HL-60/S4 treated with phorbol 12-myristate 13-acetate at 8.2 ng/mL for 4 days and 3 days (cell line): ENCODE results near the gene ASTN1.

Experiments used
- in situ Hi-C: fragments of 300-500 bp; cut with MboI; formaldehyde crosslinking; loops from 2 replicates; pipeline ENCODE4 v1.15.0; 2022; ENCODE audit warnings: low sequenced_read_pairs

Gene ASTN1

DNA sequence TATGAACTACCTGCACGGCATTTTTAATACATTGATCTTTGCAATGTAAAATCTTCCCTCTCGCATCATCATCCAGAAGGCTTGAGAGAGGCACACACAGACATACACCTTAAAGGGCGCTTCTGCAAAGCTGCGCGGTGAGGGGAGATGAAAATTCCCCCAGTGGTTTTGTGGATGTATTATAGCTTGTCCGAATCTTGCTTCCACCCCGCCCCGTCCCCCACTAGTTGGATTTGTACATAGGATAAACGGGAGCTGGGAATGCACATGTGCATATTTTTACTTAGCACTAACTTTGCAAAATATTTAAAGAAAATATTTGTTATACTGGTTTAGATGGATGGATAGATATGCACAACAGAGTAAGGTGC lies 542 bp upstream of the ASTN1 start:
- in situ Hi-C loops = no loop called here

DNA sequence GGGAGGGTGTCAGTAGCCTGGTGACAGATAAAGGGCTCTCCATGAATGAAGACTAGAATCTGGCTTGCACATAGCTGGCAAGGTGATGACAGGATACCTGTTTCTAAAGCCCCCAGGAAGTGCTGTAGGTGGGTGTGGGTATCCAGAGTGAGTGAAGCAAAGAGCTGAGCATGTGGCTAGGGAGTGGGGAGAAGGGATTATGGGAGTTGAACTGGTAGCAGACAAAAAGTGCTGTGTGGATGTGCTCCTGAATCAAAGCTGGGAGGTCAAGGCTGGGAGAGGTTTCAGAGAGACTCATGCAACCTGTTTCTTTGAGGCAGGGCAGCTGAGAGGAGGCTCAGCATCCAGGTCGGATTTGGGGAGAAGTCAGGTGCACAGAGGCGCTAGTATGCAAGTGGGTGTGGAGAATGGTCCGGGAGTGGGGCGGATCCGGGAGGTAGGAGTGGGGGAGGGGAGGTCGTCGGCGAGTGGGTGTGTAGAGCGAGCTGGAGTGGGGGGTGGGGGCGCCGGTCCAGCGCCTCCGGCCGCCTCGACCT lies 600 bp downstream of the ASTN1 start:
- in situ Hi-C loops = no loop called here

DNA sequence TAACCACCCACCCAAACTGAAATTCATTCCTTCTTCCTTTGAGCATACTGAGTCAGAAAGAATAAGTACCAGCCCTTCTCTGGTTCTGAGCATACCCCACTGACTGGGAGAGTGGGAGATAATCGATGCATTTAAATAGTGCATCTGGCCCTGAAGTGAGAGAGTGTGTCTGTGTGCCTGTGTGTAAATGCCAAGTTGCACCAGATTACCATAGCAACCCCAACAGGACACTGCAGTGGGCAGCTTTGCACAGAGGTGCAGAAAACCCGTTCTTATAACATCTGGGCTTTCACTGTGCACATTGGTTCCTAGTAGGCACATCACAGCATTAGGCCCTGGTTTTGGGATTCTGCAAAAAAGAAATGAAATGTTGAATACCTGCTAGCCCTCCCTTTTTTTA lies 2.3 kb downstream of the ASTN1 start:
- in situ Hi-C loops = no loop called here

DNA sequence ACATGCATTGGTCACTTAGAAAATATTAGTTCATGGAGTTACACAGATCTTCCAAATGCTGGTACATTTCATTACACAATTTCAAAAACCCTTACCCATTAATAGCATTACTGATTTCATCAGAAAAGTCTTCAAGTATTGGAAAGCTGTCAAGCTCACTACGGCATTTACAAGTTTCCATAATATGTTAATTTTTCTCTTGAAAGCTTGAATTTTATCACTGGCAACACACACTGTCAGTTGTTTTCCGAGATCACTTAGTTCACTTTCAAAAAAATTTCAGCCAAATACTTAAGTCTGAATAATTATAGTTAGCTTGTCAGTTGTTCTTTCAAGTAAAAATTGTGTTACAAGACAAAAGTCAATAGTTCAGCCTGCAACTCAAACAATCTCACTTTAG lies 18.0 kb downstream of the ASTN1 start:
- in situ Hi-C loops = no loop called here

DNA sequence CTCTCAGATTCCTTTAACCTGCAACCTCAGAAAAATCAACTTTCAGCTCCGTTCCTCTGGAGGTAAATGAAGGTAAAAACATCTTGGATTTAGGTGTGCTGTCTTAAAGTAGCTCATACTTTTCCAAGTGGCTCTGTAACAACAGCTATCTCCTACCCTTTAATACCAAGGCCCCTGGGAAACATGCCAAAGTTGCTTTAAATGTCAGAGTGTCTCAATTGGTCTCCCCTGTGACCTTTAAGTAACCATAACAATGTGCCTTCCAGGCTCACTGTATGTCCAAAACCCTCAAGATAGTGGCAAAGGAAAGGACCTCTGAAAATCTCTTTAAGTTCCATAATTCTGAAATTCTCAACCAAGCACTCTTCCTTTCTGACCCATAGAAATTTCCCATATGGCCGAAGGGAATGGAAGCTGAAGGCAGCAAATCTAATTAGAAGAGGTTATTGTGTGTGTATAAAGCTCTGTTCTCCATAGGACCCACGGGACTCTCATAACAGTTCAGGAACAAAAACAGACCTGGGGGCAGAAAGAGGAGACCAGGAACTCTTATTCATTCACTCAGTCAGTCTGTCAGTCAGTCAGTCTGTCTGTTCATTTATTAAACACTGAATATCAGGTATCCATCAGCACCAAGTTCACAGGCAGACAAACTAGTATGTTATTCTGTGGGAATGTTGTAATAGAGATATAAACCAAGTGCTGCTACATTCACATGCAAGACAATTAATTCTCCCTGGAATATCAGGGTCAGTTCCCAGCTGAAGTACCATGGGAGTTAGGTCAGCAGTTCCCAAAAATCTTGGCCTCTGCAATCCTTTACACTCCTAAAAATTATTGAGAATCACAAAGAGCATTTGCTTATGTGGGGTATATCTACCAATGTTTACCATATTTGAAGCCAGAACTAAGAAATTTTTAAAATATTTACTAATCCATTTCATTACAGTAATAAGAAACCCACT lies 19.1 kb downstream of the ASTN1 start:
- in situ Hi-C loops = no loop called here

DNA sequence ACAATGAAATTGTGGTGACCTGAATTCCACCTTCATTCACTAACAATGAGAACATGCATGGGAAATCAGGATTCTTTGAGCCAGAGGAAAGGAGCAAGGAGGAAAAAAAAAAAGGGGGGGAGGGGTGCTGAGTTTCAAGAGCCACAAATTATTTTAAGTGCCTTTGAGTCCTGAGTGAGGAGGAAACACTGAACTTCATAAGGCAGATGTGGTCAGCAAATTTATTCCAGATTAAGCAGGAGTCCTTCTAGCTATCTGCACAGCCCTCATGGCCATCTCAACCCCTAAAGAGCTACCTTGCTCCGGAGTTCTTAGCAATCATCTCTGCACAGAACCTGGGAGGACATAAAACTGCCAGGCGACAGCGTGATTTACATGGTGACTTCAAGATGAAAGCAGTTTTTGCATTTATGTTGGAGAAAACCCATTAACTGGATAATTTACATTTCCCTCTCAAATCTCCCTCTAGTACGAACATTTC lies 21.7 kb downstream of the ASTN1 start:
- in situ Hi-C loops = no loop called here

DNA sequence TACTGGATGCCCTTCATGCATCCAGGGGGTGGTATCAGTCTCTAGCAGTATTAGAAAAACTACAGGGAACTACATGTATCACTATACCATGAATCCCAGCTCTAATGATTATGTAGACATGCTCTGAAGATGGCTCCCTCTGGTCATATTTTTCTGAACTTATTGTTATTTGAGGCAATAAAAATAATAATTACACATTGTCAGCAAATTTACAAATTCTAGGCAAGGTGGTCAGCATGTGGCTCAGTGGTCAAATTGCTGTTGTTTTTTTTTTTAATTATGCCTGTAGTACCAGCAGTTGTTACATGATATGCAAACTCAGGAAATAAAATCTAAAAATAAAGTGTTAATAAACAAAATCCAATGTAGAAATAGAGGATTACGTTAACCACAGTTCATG lies 22.5 kb downstream of the ASTN1 start:
- in situ Hi-C loops = no loop called here

DNA sequence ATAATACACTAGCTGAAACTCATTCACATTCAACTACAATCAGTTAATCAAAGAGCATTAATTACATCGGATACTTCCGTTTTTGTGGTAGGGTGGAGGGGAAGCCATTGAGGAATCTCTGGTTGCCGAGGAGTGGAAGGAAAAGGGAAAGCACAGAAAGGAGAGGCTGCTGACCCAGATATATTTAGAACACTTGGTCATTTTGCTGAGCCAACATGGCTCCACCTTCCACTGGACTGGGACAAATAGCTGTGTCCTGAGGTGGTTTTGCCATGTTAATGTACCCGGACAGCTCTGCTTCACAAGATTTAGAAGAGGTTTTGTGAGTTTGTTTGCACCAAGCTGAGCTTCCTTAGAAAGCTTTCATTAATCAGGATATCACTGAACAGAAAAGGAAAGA lies 26.2 kb downstream of the ASTN1 start:
- in situ Hi-C loops = no loop called here

DNA sequence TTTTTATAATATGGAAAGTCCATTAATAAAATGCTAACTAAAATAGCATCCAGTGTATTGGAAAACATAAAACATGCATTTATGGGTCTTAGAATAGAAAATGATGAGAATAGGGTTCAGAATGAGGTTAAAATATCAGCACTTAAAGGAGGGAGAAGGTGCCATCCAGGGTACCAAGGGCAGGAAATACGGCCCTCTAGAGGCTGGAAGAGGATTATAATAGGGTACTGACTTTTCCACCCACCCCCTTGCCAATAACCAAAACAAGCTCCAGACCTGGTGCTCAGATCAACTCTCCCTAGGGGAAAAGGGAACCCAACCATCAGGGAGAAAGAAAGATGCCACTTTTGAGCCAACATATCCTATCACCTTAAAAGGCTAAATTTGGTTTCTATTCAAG lies 26.7 kb downstream of the ASTN1 start:
- in situ Hi-C loops = no loop called here

DNA sequence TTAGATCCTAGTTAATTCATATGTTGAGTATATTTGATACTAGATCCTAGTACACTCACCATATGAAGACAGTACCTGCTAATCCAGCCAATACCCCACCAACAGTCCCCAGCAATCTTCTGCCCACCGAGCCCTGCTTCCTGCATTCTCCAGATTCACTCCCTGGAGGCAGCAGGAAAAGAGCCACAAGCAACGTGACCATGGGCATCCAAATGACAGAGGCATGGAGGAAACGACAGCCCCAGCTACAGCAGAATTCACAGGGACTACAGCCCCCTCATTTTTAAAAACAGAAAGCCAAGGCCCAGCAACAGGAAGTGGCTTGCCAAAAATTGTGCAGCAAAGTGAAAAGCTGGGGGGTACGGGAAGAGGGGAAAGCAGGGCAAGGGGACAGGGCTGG lies 29.3 kb downstream of the ASTN1 start:
- in situ Hi-C loops = no loop called here

DNA sequence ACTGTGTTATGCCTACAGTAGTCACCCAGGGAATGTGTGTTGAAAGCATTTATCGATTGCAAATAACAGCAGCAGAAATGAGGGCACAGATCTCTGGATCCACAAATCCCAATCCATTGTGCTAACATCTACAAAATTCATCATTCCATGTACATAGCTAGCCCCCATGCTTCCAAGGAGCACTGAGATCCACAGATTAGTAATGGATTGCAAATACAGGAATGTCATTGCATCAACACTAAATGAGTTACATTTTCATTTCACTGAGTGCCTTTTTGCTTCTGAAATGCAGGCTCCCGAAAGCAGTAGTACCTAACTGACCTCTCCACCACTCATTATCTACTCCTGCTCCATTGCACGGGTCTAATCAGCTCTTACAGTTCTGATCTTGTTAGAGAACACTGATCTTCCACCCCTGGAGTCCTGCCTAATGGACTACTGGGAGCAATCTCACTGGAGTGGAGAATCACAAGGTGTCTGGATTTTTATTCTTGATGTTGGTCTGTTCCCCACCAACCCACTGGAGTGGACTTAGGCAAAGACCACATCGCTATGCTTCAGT lies 30.5 kb downstream of the ASTN1 start:
- in situ Hi-C loops = no loop called here

DNA sequence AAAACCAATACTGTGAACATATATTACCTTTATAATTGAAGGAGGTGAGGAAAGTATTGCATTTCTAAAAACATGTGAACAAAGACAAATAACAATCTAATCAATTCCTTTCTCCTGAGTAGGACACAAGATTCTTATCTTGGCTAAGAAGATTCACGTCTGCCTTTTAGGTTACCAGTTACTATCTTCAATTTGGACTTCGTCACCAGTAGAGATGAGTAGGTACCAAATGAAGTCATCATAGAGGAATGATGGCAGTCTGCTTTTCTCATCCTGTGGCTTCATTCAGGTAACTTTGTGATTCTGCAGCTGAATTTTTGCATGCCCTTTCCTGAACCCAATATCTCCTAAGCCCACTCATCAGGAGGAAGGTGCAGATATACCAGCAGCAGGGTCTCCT lies 32.4 kb downstream of the ASTN1 start:
- in situ Hi-C loops = no loop called here

DNA sequence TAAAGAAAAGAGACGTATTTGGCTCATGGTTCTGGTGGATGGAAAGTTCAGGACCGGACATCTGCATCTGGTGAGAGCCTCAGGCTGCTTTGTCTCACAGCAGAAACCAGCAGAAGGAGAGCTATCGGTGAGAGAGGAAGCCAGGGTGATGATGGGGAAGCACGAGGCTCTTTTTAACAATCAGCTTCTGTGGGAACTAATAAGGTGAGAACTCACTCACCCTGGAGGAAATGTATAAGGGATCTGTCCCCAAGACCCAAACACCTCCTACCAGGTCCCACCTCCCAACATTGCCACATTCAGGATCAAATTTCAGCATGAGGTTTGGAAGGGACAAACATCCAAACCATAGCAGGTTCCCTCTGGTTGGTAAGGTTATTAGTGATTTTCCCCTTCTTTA lies 32.8 kb downstream of the ASTN1 start:
- in situ Hi-C loops = no loop called here

DNA sequence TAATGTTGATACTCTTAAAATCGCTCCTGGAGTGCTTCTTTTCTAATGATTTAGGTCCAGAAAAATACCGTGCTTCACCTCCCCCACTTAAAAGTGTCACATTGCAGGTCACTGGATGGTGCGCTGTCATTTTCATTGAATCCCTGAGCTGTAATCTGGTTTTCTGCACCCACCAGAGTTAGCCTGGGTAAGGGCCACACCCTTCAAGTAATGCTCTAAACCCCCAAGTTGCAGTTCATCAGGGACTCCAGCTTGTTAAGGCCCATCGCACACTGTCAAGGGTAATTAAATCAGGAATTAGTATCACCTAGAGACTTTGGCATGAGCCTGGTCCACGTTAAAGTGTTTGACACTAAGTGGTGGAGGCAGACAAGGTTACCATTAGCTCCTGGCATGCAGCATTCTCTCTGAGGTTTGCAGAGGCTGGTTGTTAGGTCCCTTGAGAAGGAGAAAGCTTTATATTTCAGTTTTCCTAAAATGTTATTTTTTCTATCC lies 34.0 kb downstream of the ASTN1 start:
- in situ Hi-C loops = no loop called here

DNA sequence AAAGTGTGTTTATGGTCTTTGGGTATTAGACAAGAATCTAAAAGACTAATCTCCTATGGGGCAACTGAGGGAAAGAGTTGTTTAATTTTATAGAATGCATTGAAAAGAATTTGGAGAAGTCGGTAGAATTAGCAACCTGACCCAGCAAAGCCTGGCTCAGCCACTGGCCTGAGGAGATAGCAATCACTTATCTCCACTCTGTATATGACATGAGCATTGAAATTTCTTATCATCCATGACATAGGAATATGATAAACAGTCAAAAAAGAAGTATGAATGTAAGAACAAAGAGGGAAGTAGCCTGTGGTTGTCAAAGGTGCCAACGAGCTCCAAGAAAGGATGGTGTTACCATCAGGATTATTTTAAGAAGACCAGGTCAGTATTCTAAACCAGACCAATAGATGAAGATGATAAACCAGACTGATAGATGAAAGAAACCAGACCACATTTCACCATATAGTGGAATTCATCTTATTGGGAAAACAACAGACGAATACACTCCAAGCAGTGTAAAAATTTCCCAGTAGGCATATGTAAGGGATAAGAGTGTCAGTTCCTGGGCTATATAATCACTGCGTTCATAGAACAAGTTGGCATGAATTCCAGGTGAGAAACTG lies 35.7 kb downstream of the ASTN1 start:
- in situ Hi-C loops = no loop called here

DNA sequence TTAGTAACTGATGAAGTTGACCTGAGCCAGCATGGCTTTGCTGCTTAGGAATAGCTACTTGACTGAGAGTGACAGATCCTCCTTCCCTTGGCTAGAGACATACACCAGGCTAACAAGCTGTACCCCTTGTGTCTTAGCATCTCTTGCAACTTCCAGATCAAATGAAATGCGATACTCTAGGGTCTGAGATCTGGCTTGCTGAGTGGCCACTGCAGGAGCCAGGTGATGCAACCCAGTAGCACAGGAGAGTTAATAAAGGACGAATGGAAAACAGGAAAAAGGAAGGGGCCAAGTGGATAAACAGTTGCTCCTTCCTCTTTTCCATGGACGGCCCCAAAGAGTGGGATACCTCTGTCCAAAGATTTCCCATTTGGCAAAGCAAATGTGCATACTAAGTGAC lies 38.2 kb downstream of the ASTN1 start:
- in situ Hi-C loops = no loop called here

DNA sequence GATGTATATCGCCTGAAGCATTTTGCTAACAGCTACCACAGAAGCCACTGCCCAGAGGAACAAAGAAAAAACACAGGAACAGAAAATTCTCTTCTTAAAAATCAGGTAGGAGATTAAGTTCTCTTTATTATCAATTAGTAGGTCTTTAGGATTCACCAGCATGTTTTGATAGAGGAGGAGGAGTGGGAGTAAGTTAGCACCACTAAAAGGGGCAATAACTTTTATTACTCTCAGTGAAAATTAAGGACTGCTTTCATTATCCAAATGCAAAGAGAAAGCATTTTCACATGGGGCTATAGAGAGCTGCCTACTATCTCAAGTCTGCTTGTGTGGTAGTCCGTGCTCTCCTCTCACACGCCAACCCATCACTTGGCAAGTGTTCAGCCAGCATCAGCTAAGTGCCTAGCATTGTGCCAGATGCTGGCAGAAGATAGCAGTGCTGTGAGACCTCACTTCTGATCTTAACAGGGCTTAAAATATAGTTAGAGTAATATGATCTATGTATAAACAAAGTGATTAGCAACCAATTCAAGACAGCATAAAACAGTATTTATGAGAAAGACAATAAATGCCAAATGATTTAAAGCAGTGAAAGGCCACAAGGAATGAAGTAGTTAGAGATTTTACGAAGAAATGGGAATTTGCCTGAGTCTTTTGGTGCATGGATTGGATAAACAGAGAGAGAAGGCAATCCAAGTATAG lies 39.8 kb downstream of the ASTN1 start:
- in situ Hi-C loops = no loop called here

DNA sequence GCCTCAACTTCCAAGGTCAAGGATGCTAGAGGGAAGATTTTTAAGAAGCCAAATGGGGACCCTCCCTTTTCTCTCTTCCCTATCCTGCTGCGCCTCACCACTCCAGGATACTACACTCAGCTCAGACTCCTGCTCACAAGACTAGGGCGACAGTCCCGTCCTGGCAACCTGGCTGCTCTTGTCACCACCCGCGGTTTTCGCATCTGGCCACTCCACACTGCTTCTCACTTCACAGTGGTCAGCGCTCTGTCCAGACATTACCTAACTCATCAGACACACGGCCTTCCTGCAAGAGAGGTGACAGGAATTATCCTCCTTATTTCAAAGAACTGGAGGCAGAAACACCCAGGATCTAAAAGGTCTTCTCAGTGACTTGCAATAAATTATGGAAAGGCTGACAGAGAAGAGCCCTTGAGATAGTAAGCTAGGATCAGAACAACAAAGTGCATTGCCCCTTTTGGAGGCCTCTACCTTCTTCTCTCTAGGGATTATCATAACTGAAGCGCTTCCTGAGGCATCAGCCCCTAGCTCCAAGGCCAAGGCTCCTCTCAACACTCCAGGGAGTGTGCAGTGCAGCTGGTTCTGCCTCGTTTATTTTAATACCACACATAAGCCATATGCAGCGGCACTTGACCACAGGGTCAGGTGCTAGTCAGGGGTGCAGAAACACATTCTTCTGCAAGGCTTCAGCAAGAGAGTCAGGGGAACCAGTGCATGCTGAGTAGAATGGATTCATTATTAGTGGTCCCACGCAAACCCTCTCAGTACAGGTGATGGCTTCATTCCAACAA lies 41.9 kb downstream of the ASTN1 start:
- in situ Hi-C loops = no loop called here

DNA sequence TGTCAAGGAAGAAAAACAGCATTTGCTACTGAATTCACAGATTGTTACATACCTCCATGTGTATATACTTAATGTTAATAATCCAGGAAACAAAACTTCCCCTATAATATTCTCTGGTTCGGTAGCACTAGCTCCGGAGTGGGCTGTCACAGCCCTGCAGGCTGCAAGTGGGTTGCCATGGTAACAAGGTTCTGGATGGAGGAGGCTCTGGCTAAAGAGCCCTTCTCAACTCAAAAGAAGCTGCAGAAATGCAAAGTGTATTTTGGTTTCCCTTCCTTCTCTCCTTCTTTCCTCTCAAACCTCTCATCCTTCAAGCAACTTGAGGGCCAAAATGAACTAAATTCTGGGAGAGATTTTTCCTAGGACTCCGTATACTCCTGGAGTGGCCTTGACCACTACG lies 45.2 kb downstream of the ASTN1 start:
- in situ Hi-C loops = no loop called here

DNA sequence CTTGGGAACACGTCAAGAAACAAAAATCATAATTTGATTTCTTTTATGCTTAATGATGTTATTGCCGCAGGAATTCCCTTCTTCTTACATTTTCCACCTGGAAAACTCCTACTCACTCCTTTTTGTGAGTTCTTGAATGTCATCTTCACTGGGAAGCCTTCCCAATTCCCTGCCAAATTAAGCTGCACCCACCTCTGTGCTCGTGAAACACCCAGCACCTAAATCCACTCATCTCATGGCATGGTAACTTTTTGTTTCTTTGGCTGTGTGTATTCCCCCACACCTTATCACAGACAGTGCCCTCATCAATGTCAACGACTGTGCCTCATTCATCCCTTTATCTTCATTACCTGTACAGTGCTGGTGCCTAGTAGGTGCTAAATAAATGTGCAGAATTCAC lies 45.6 kb downstream of the ASTN1 start:
- in situ Hi-C loops = no loop called here
